ENCODE data around the gene SMG6. TPM values are rescaled to one million over a fixed set of nuclear protein-coding genes. Genes with fewer than 3 reads are reported as not detected.
A peak's percentile ranks its signal among the peaks of the same experiment; 100 is the strongest.

SMG6 gene
- total RNA-seq, 2 donors from 2014 or later = 18.3 to 23.6 TPM

- H3K4me1 ChIP-seq = no peaks in the 10 kb centered on the region
- H3K9me3 ChIP-seq = no peaks in the 10 kb centered on the region
- H3K27ac ChIP-seq = no peak overlapping the region
- peak; percentile 34 for DNase-seq
- TF ChIP-seq, protein P1, sequence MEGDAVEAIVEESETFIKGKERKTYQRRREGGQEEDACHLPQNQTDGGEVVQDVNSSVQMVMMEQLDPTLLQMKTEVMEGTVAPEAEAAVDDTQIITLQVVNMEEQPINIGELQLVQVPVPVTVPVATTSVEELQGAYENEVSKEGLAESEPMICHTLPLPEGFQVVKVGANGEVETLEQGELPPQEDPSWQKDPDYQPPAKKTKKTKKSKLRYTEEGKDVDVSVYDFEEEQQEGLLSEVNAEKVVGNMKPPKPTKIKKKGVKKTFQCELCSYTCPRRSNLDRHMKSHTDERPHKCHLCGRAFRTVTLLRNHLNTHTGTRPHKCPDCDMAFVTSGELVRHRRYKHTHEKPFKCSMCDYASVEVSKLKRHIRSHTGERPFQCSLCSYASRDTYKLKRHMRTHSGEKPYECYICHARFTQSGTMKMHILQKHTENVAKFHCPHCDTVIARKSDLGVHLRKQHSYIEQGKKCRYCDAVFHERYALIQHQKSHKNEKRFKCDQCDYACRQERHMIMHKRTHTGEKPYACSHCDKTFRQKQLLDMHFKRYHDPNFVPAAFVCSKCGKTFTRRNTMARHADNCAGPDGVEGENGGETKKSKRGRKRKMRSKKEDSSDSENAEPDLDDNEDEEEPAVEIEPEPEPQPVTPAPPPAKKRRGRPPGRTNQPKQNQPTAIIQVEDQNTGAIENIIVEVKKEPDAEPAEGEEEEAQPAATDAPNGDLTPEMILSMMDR (IDR thresholded peaks at IDR 0.05) = no peak
- no peaks in the 10 kb centered on the region for H3K36me3 ChIP-seq
- no peak overlapping the region for H3K4me3 ChIP-seq
- no peaks in the 10 kb centered on the region for H3K27me3 ChIP-seq
- intact Hi-C loops (cut with DNase I) = no loop called here
- no peak overlapping the region for H3K9ac ChIP-seq (ENCODE audit: low read depth in 2 of 2, low read length in 2 of 2)
These were observed 39.8 kb upstream of the SMG6 start for GRCh38 chr17:2343421-2343820.

DNA sequence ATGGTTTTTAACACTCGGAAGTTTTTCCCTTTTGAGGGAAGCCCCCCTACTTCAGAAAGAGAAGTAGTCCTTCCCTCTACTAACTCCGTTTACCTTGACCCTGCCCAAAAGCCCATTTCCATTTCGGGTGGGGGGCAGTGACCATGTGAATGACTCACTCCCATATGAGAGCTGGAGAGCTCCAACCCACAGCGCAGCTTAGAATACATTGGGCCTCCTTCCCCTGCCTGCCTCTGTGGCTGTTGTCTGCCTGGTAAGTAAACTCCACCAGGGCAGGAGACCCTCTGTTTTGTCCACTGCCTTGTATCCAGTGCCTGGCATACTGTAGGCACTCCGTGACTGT lies 34.7 kb upstream of the SMG6 start:
- no peaks in the 10 kb centered on the region for H3K9me3 ChIP-seq
- intact Hi-C loops (cut with DNase I) = loop anchor here (5.0 kb wide), 1 partner anchor 36 kb away; the partner anchor contains the start of genes SMG6 and SRR
- peak overlapping the region; percentile 72 to 90 for H3K9ac ChIP-seq (ENCODE audit: low read depth in 2 of 2, low read length in 2 of 2)
- H3K27me3 ChIP-seq = no peaks in the 10 kb centered on the region
- DNase-seq = no peak
- TF ChIP-seq, protein P1 (IDR thresholded peaks at IDR 0.05) = no peak
- H3K36me3 ChIP-seq = no peaks in the 10 kb centered on the region
- peak overlapping the region; percentile 83 for H3K27ac ChIP-seq
- peaks cover 5% of the 10 kb centered on the region for H3K4me1 ChIP-seq
- H3K4me3 ChIP-seq = peak overlapping the region; percentile 64

- H3K27ac ChIP-seq = peak overlapping the region; percentile 83
- intact Hi-C loops (cut with DNase I) = loop anchor here (5.0 kb wide), 1 partner anchor 35 kb away; the partner anchor contains the start of genes SMG6 and SRR
- H3K9ac ChIP-seq (ENCODE audit: low read depth in 2 of 2, low read length in 2 of 2) = peak overlapping the region; percentile 72 to 90
- peak; percentile 69 for DNase-seq
- H3K4me1 ChIP-seq = peaks cover 5% of the 10 kb centered on the region
- no peaks in the 10 kb centered on the region for H3K9me3 ChIP-seq
- peak overlapping the region; percentile 64 for H3K4me3 ChIP-seq
- TF ChIP-seq, protein P1 (IDR thresholded peaks at IDR 0.05) = no peak
- H3K27me3 ChIP-seq = no peaks in the 10 kb centered on the region
- no peaks in the 10 kb centered on the region for H3K36me3 ChIP-seq
These were observed 34.1 kb upstream of the SMG6 start for GRCh38 chr17:2337544-2338314.

DNA sequence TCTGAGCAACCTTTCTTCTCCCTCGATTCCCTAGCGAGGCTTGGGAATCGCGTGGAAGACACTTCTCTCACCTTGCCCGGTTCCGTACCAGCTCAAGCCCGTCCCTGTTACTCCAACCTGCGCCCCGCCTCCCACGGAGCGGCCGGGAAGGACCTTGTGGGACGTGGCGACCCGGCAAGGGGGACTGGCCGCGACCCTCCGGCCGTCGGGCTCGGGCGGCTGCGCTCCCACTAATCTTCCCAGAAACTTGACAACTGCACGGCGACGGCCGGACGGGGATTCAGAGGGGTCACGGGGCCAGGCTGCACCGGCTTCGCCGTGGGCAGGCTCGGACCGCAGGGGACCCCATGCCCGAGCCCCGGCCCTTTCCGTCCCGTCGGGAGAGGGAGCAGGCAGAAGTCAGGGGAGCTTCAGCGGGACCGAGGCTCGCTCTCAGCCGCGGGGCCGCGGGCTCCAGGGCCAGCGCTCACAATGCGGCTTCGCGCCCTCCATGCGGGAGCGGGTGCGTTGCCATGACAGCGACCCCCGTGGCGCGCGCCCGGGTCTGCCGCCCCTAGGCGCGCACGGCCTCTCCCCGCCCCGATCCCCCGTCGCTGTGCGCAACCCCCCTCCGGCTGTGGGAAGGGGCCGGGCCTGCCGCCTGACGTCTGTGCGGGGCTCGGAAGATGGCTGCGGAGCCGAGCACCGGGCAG lies 33.4 kb upstream of the SMG6 start, which contains the start of gene SGSM2:
Gene SGSM2, plus strand, starts transcription at position 650 of the 692 bp plus-strand sequence. CDS start 188 bp downstream, outside the sequence.
- peaks cover 1% of the 10 kb centered on the region for H3K36me3 ChIP-seq
- TF ChIP-seq, protein P1 (IDR thresholded peaks at IDR 0.05) = no peak
- peak within 1 kb of the TSS; percentile 64 for H3K4me3 ChIP-seq
- no peaks in the 10 kb centered on the region for H3K9me3 ChIP-seq
- intact Hi-C loops (cut with DNase I) = loop anchor here (5.0 kb wide), 1 partner anchor 35 kb away; the partner anchor contains the start of genes SMG6 and SRR
- peak within 1 kb of the TSS; percentile 83 for H3K27ac ChIP-seq
- H3K27me3 ChIP-seq = no peaks in the 10 kb centered on the region
- H3K4me1 ChIP-seq = peaks cover 5% of the 10 kb centered on the region
- DNase-seq = peak; percentile 60
- H3K9ac ChIP-seq (ENCODE audit: low read depth in 2 of 2, low read length in 2 of 2) = peak within 1 kb of the TSS; percentile 90 to 95

GRCh38 chr17:2336215-2336851 lies 32.7 kb upstream of the SMG6 start, which contains the start of gene TSR1:
Gene TSR1 (minus strand): TSS chr17:2336457. CDS start chr17:2336427, 30 bp downstream.
- intact Hi-C loops (cut with DNase I) = loop anchor here (5.0 kb wide), 1 partner anchor 34 kb away; the partner anchor contains the start of genes SMG6 and SRR
- Histone ChIP-seq H3K36me3 (peaks cover 7% of the 10 kb centered on the region), H3K9me3 (no peaks in the 10 kb centered on the region)

More at GRCh38 chr17:2336215-2336851, 32.7 kb upstream of the SMG6 start, which contains the start of gene TSR1:
- DNase-seq = peak; percentile 93
- peak within 1 kb of the TSS; percentile 83 for H3K27ac ChIP-seq
- no peaks in the 10 kb centered on the region for H3K27me3 ChIP-seq
- peak within 1 kb of the TSS; percentile 90 to 95 for H3K9ac ChIP-seq (ENCODE audit: low read depth in 2 of 2, low read length in 2 of 2)
- H3K4me1 ChIP-seq = peaks cover 5% of the 10 kb centered on the region
- TF ChIP-seq, protein P1 (IDR thresholded peaks at IDR 0.05) = no peak
- peak within 1 kb of the TSS; percentile 64 for H3K4me3 ChIP-seq
